B cell (primary cell): Measurements from ENCODE around the gene TMEM163.

Experiments
- CTCF ChIP-seq: fragments of 200-600 bp; IDR thresholded peaks from one replicate; pipeline ENCODE4 v1.8.0; 2022; ENCODE audit warnings: antibody characterized with exemption, mild to moderate bottlenecking
- EZH2 ChIP-seq: IDR thresholded peaks from 2 replicates; pipeline ENCODE4 v1.6.1; 2012; ENCODE audit warnings: borderline replicate concordance, low read depth, mild to moderate bottlenecking, moderate library complexity, low read length; ENCODE audit not compliant: insufficient read depth, poor library complexity, severe bottlenecking

DNA sequence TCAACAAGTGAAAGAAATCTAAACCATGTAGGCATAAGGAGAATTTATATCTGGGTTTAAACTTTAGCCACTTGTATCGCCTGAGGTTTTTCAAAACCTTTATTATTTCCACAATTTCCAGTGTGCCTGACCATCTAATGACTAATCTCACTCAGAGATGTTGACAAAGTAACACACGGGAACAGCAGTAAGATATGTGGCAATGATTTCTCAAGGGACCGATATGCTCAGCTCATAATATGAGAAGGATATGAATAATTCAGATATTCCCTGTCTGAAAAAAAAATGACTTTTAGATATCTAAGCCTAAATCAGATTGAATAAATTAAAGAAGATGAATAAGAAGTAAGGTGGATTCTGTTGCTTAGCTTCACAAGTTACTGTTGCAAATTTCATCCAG is 43.5 kb downstream of the TMEM163 start:
- no peak for TF ChIP-seq CTCF
- no peak for TF ChIP-seq EZH2
